ENCODE data around the gene CCDC177. TPM values are rescaled to one million over a fixed set of nuclear protein-coding genes. Genes with fewer than 3 reads are reported as not detected.

CCDC177 gene
- total RNA-seq, 4 donors from 2014 or later, result not detected

GRCh38 chr14:69571449-69572029 is 3.1 kb downstream of the CCDC177 start:
- no peak for TF ChIP-seq POLR2A (IDR thresholded peaks at IDR 0.05)
- TF ChIP-seq CTCF (IDR thresholded peaks at IDR 0.05), result no peak
- WGBS, 2 donors, result 40 to 52% methylated on average over 4 to 21 of the region's 62 CpGs
- Histone ChIP-seq H3K27ac (no peak overlapping the region), H3K36me3 (no peaks in the 10 kb centered on the region), H3K4me3 (replicated peaks in 1 of 3) (peak overlapping the region in 1 of 3 donors; percentile 34), H3K4me1 (peaks cover 15 to 30% of the 10 kb centered on the region in 2 donors), H3K27me3 (peaks cover 19% of the 10 kb centered on the region), H3K9me3 (no peaks in the 10 kb centered on the region)
- intact Hi-C loops (cut with DNase I), result no loop called here
- no peak for DNase-seq

GRCh38 chr14:69570836-69571330 is 3.8 kb downstream of the CCDC177 start:
- intact Hi-C loops (cut with DNase I), result no loop called here
- no peak for DNase-seq
- 90 to 92% methylated on average over 7 of the region's 7 CpGs for WGBS, 2 donors
- Histone ChIP-seq H3K27me3 (peaks cover 19% of the 10 kb centered on the region), H3K4me1 (peaks cover 15 to 30% of the 10 kb centered on the region in 2 donors), H3K36me3 (no peaks in the 10 kb centered on the region), H3K4me3 (replicated peaks in 1 of 3) (no peak overlapping the region), H3K9me3 (no peaks in the 10 kb centered on the region), H3K27ac (no peak overlapping the region)
- TF ChIP-seq CTCF (IDR thresholded peaks at IDR 0.05), result no peak
- TF ChIP-seq POLR2A (IDR thresholded peaks at IDR 0.05), result no peak

GRCh38 chr14:69569859-69570258 is 4.8 kb downstream of the CCDC177 start:
- Histone ChIP-seq H3K9me3 (no peaks in the 10 kb centered on the region), H3K4me3 (replicated peaks in 1 of 3) (no peak overlapping the region), H3K27me3 (peaks cover 19% of the 10 kb centered on the region), H3K4me1 (peaks cover 15 to 30% of the 10 kb centered on the region in 2 donors), H3K27ac (no peak overlapping the region), H3K36me3 (no peaks in the 10 kb centered on the region)
- no peak for TF ChIP-seq POLR2A (IDR thresholded peaks at IDR 0.05)
- TF ChIP-seq CTCF (IDR thresholded peaks at IDR 0.05), result no peak
- 60 to 78% methylated on average over 2 of the region's 2 CpGs for WGBS, 2 donors
- intact Hi-C loops (cut with DNase I), result no loop called here
- no peak for DNase-seq

- Histone ChIP-seq H3K27me3 (peaks cover 13% of the 10 kb centered on the region), H3K27ac (no peak overlapping the region), H3K4me3 (replicated peaks in 1 of 3) (no peak overlapping the region), H3K9me3 (no peaks in the 10 kb centered on the region), H3K36me3 (no peaks in the 10 kb centered on the region), H3K4me1 (peaks cover 7 to 11% of the 10 kb centered on the region in 2 donors)
- WGBS, 2 donors, result 89 to 93% methylated on average over 5 of the region's 5 CpGs
- intact Hi-C loops (cut with DNase I), result no loop called here
- DNase-seq, result no peak
- no peak for TF ChIP-seq CTCF (IDR thresholded peaks at IDR 0.05)
- no peak for TF ChIP-seq POLR2A (IDR thresholded peaks at IDR 0.05)
Observed at GRCh38 chr14:69567563-69567962, 7.1 kb downstream of the CCDC177 start.

- no peak overlapping the region for H3K27ac ChIP-seq
- no peaks in the 10 kb centered on the region for H3K4me1 ChIP-seq
- DNase-seq, result no peak
- intact Hi-C loops (cut with DNase I), result no loop called here
- H3K9me3 ChIP-seq, result no peaks in the 10 kb centered on the region
- no peaks in the 10 kb centered on the region for H3K27me3 ChIP-seq
- H3K4me3 ChIP-seq (replicated peaks in 1 of 3), result no peak overlapping the region
- TF ChIP-seq POLR2A (IDR thresholded peaks at IDR 0.05) (no peak), CTCF (IDR thresholded peaks at IDR 0.05) (no peak)
- H3K36me3 ChIP-seq, result no peaks in the 10 kb centered on the region
Observed at GRCh38 chr14:69561893-69562292, 12.8 kb downstream of the CCDC177 start.

Data from thyroid gland (tissue), 4 donors.